HL-60 (cell line): ENCODE measurements around the gene SUN1.
"Not testable (repeated sequence)": the region's sequence is repeated elsewhere in the genome, so short reads cannot be mapped to it uniquely, and the experiment has no call there.

Source experiments
- DNase-seq, 2 experiments: peaks; one replicate each; pipeline ENCODE4 v3.0.0-alpha.2; 2010 to 2020; ENCODE audit warnings: low read depth in 1 of 2, low spot score in 1 of 2
- H3K27ac ChIP-seq: fragments of 250-450 bp; sonication (Bioruptor Pico); replicated peaks from 2 replicates; pipeline ENCODE4 v1.5.1; 2020; ENCODE audit warnings: mild to moderate bottlenecking, moderate library complexity
- H3K27me3 ChIP-seq: fragments of 250-450 bp; sonication (Bioruptor Pico); 2 replicates; pipeline ENCODE4 v1.5.1; 2021; ENCODE audit warnings: mild to moderate bottlenecking, moderate library complexity; ENCODE audit not compliant: insufficient read depth, poor library complexity, severe bottlenecking
- H3K4me3 ChIP-seq: replicated peaks from 2 replicates; pipeline ENCODE4 v1.5.1; 2011; ENCODE audit warnings: mild to moderate bottlenecking, control low read depth, low read length; ENCODE audit not compliant: insufficient read depth
- GABPA ChIP-seq: IDR thresholded peaks from 2 replicates; pipeline ENCODE4 v1.6.1; 2012; ENCODE audit warnings: low read depth
- POLR2AphosphoS5 ChIP-seq: IDR thresholded peaks from 2 replicates; pipeline ENCODE4 v1.6.1; 2012; ENCODE audit warnings: low read depth
- TF ChIP-seq, protein P1 (sequence below): IDR thresholded peaks from 2 replicates; pipeline ENCODE4 v1.6.1; 2012; ENCODE audit warnings: low read depth; ENCODE audit not compliant: insufficient replicate concordance
- TF ChIP-seq, protein P2 (sequence below): IDR thresholded peaks from one replicate; pipeline ENCODE4 v1.5.1; 2011; ENCODE audit warnings: low read length, control low read depth, inconsistent platforms; ENCODE audit not compliant: insufficient read depth

SUN1 gene

GRCh38 chr7:923108-924041 is 91.1 kb downstream of the SUN1 start:
- H3K27ac ChIP-seq: peak overlapping the region; percentile 80
- TF ChIP-seq GABPA (peak; percentile 59), POLR2AphosphoS5 (peak; percentile 73)
- TF ChIP-seq, protein P1, sequence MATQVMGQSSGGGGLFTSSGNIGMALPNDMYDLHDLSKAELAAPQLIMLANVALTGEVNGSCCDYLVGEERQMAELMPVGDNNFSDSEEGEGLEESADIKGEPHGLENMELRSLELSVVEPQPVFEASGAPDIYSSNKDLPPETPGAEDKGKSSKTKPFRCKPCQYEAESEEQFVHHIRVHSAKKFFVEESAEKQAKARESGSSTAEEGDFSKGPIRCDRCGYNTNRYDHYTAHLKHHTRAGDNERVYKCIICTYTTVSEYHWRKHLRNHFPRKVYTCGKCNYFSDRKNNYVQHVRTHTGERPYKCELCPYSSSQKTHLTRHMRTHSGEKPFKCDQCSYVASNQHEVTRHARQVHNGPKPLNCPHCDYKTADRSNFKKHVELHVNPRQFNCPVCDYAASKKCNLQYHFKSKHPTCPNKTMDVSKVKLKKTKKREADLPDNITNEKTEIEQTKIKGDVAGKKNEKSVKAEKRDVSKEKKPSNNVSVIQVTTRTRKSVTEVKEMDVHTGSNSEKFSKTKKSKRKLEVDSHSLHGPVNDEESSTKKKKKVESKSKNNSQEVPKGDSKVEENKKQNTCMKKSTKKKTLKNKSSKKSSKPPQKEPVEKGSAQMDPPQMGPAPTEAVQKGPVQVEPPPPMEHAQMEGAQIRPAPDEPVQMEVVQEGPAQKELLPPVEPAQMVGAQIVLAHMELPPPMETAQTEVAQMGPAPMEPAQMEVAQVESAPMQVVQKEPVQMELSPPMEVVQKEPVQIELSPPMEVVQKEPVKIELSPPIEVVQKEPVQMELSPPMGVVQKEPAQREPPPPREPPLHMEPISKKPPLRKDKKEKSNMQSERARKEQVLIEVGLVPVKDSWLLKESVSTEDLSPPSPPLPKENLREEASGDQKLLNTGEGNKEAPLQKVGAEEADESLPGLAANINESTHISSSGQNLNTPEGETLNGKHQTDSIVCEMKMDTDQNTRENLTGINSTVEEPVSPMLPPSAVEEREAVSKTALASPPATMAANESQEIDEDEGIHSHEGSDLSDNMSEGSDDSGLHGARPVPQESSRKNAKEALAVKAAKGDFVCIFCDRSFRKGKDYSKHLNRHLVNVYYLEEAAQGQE: peak; percentile 37
- TF ChIP-seq, protein P2, sequence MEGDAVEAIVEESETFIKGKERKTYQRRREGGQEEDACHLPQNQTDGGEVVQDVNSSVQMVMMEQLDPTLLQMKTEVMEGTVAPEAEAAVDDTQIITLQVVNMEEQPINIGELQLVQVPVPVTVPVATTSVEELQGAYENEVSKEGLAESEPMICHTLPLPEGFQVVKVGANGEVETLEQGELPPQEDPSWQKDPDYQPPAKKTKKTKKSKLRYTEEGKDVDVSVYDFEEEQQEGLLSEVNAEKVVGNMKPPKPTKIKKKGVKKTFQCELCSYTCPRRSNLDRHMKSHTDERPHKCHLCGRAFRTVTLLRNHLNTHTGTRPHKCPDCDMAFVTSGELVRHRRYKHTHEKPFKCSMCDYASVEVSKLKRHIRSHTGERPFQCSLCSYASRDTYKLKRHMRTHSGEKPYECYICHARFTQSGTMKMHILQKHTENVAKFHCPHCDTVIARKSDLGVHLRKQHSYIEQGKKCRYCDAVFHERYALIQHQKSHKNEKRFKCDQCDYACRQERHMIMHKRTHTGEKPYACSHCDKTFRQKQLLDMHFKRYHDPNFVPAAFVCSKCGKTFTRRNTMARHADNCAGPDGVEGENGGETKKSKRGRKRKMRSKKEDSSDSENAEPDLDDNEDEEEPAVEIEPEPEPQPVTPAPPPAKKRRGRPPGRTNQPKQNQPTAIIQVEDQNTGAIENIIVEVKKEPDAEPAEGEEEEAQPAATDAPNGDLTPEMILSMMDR: no peak
- DNase-seq: peak; percentile 90 to 97
- peak overlapping the region; percentile 27 for H3K4me3 ChIP-seq
- H3K27me3 ChIP-seq: no peaks in the 10 kb centered on the region

DNA sequence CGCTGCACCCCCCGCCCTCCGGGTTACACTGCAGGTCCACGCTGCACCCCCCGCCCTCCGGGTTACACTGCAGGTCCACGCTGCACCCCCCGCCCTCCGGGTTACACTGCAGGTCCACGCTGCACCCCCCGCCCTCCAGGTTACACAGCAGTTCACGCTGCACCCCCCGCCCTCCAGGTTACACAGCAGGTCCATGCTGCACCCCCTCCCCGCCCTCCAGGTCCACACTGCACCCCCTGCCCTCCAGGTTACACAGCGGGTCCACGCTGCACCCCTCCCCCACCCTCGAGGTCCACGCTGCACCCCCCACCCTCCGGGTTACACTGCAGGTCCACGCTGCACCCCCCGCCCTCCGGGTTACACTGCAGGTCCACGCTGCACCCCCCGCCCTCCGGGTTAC is 91.8 kb downstream of the SUN1 start:
- H3K27me3 ChIP-seq, DNase-seq, H3K4me3 ChIP-seq: not testable (repeated sequence)
- H3K27ac ChIP-seq: peak overlapping the region; percentile 80
